Endothelial cell of umbilical vein (primary cell): ENCODE data around the gene TMTC1. TPM values are rescaled to one million over a fixed set of nuclear protein-coding genes. Genes with fewer than 3 reads are reported as not detected.

Source experiments
- BruUV-seq: library from RNA; stranded (reverse); fragments of 400-500 nt; replicated peaks from 2 replicates; lab custom pipeline; 2021; lab: Mats Ljungman, UMichigan
- CTCF ChIA-PET: fragments of 300-600, 350-600 bp; sonication (Branson Sonifier 250); formaldehyde crosslinking; loops from one replicate; lab custom pipeline; 2021; ENCODE audit warnings: antibody characterized with exemption, inconsistent platforms; lab: Charles Lee
- POLR2A ChIA-PET: fragments of 300-600, 350-600 bp; sonication (Branson Sonifier 250); formaldehyde crosslinking; loops from one replicate; lab custom pipeline; 2021; ENCODE audit warnings: antibody characterized with exemption, inconsistent platforms; lab: Charles Lee
- DNase-seq: peaks from one replicate; pipeline ENCODE4 v3.0.0-alpha.2; 2011; ENCODE audit warnings: low read depth, low spot score
- FAIRE-seq: peaks from 2 replicates; lab custom pipeline; 2011; peaks lifted over from hg19 to GRCh38; lab: Jason Lieb, UNC
- H2AFZ ChIP-seq: 2 replicates; pipeline ENCODE4 v1.6.0; 2012; ENCODE audit warnings: low read depth, low read length, control low read depth, inconsistent platforms
- H3K27ac ChIP-seq: 2 replicates; pipeline ENCODE4 v1.5.1; 2011; ENCODE audit warnings: low read depth, mild to moderate bottlenecking, control low read depth, low read length, moderate library complexity; ENCODE audit not compliant: insufficient read depth
- H3K27me3 ChIP-seq, 2 experiments: 2 replicates each; pipeline versions ENCODE4 v1.6.0 to v1.6.1; 2011; ENCODE audit warnings: low read length in 2 of 2, mixed read lengths in 1 of 2; ENCODE audit not compliant: control insufficient read depth in 2 of 2, insufficient read depth in 2 of 2
- H3K36me3 ChIP-seq, 2 experiments: 2 replicates in 1 of 2; 3 replicates in 1 of 2; pipeline ENCODE4 v1.5.1; 2011; ENCODE audit warnings: low read length in 2 of 2, mild to moderate bottlenecking in 1 of 2, moderate library complexity in 1 of 2; ENCODE audit not compliant: control insufficient read depth in 2 of 2, insufficient read depth in 2 of 2; ENCODE audit errors: extremely low read depth in 1 of 2
- H3K4me1 ChIP-seq: 3 replicates; pipeline ENCODE4 v1.5.1; 2011; ENCODE audit warnings: mild to moderate bottlenecking, low read length; ENCODE audit not compliant: control insufficient read depth, insufficient read depth; ENCODE audit errors: extremely low read depth
- H3K4me2 ChIP-seq: 2 replicates; pipeline ENCODE4 v1.6.1; 2011; ENCODE audit warnings: low read length, control low read depth, mixed read lengths; ENCODE audit not compliant: insufficient read depth
- H3K4me3 ChIP-seq, 3 experiments: fragments of 200-600 bp in 1 of 3; sonication (generic), shearing (Covaris generic) in 1 of 3; replicated peaks in 1 of 3; 2 replicates each; pipeline ENCODE4 v1.5.1; 2011 to 2016; ENCODE audit warnings: control low read depth in 3 of 3, low read length in 3 of 3, mild to moderate bottlenecking in 2 of 3, inconsistent platforms in 1 of 3, low read depth in 1 of 3, moderate library complexity in 1 of 3; ENCODE audit not compliant: insufficient read depth in 1 of 3
- H3K79me2 ChIP-seq: 2 replicates; pipeline ENCODE4 v1.6.0; 2012; ENCODE audit warnings: low read length, inconsistent platforms; ENCODE audit not compliant: control insufficient read depth, insufficient read depth
- H3K9ac ChIP-seq: replicated peaks from 2 replicates; pipeline ENCODE3; 2011; ENCODE audit warnings: low read length, control low read depth; ENCODE audit not compliant: insufficient read depth; ENCODE audit errors: extremely low read depth
- H3K9me1 ChIP-seq: replicated peaks from 3 replicates; pipeline ENCODE4 v1.6.0; 2011; ENCODE audit warnings: mild to moderate bottlenecking, low read length; ENCODE audit not compliant: control insufficient read depth, insufficient read depth; ENCODE audit errors: extremely low read depth
- H3K9me3 ChIP-seq: replicated peaks from 2 replicates; pipeline ENCODE4 v1.5.1; 2012; ENCODE audit warnings: low read length, inconsistent platforms; ENCODE audit not compliant: control insufficient read depth, insufficient read depth
- H4K20me1 ChIP-seq: replicated peaks from 2 replicates; pipeline ENCODE3; 2011; ENCODE audit warnings: mild to moderate bottlenecking, low read length; ENCODE audit not compliant: control insufficient read depth, insufficient read depth; ENCODE audit errors: extremely low read depth
- CTCF ChIP-seq, 2 donors: IDR thresholded peaks; 1 replicate in 1 of 2; 2 replicates in 1 of 2; pipeline ENCODE4 v1.5.1; 2011; ENCODE audit warnings: low read length in 2 of 2, mild to moderate bottlenecking in 2 of 2, moderate library complexity in 2 of 2, control low read depth in 1 of 2, inconsistent platforms in 1 of 2, low read depth in 1 of 2; ENCODE audit not compliant: insufficient read depth in 1 of 2; ENCODE audit errors: extremely low read depth in 1 of 2
- EZH2 ChIP-seq: IDR thresholded peaks from 2 replicates; pipeline ENCODE4 v1.6.1; 2012; ENCODE audit warnings: borderline replicate concordance, low read depth, mild to moderate bottlenecking, moderate library complexity, low read length, inconsistent platforms; ENCODE audit not compliant: severe bottlenecking
- FOS ChIP-seq: IDR thresholded peaks from 2 replicates; pipeline ENCODE4 v1.6.1; 2011; ENCODE audit warnings: mild to moderate bottlenecking, low read length, moderate library complexity, borderline replicate concordance; ENCODE audit not compliant: insufficient read depth
- GATA2 ChIP-seq: IDR thresholded peaks from 2 replicates; pipeline ENCODE4 v1.7.0; 2011; ENCODE audit warnings: low read depth, mild to moderate bottlenecking, moderate library complexity, mixed read lengths, low read length; ENCODE audit not compliant: insufficient read length, insufficient read depth
- JUN ChIP-seq: IDR thresholded peaks from 2 replicates; pipeline ENCODE4 v1.6.1; 2011; ENCODE audit warnings: borderline replicate concordance, low read depth; ENCODE audit not compliant: insufficient read length, insufficient read depth
- MAX ChIP-seq: IDR thresholded peaks from 2 replicates; pipeline ENCODE4 v1.6.1; 2011; ENCODE audit not compliant: insufficient read depth, insufficient read length
- MYC ChIP-seq: IDR thresholded peaks from one replicate; pipeline ENCODE4 v1.6.1; 2011; ENCODE audit warnings: mild to moderate bottlenecking, low read depth, low read length
- POLR2A ChIP-seq: IDR thresholded peaks from 2 replicates; pipeline ENCODE4 v1.6.1; 2012; ENCODE audit warnings: low read depth, mild to moderate bottlenecking, control low read depth, low read length
- POLR2AphosphoS5 ChIP-seq: IDR thresholded peaks from 2 replicates; pipeline ENCODE4 v1.6.1; 2012; ENCODE audit warnings: low read depth, mild to moderate bottlenecking, control low read depth, low read length, moderate library complexity; ENCODE audit not compliant: insufficient read depth
- dilution Hi-C: fragments of 300-500 bp; cut with MboI; formaldehyde crosslinking; loops from one replicate; pipeline ENCODE4 v1.15.0; 2019; ENCODE audit warnings: low sequenced_read_pairs; ENCODE audit not compliant: extremely low pct_ligation_motif_present
- intact Hi-C: fragments of 100-400 bp; cut with micrococcal nuclease; formaldehyde crosslinking; loops from one replicate; pipeline ENCODE4 v1.10.0; 2022
- polyA plus RNA-seq, 4 experiments: library from polyadenylated mRNA; depleted of rRNA in 3 of 4; stranded (reverse) in 3 of 4; unstranded in 1 of 4; fragments of >200 nt; gene quantifications; 2 replicates each; pipeline versions ENCODE4 v1.2.1 to v1.2.3, GENCODE V29; 2011 to 2012; ENCODE audit warnings: missing spikeins in 1 of 4
- total RNA-seq: library from RNA; stranded (reverse); gene quantifications from 2 replicates; pipeline ENCODE4 v1.2.3, GENCODE V29; 2021

Gene TMTC1
- total and polyA plus RNA-seq, 2 donors (not counting 3 experiments of a cell fraction or from before 2014, with no cell fraction given): 5.4 to 5.9 TPM

DNA sequence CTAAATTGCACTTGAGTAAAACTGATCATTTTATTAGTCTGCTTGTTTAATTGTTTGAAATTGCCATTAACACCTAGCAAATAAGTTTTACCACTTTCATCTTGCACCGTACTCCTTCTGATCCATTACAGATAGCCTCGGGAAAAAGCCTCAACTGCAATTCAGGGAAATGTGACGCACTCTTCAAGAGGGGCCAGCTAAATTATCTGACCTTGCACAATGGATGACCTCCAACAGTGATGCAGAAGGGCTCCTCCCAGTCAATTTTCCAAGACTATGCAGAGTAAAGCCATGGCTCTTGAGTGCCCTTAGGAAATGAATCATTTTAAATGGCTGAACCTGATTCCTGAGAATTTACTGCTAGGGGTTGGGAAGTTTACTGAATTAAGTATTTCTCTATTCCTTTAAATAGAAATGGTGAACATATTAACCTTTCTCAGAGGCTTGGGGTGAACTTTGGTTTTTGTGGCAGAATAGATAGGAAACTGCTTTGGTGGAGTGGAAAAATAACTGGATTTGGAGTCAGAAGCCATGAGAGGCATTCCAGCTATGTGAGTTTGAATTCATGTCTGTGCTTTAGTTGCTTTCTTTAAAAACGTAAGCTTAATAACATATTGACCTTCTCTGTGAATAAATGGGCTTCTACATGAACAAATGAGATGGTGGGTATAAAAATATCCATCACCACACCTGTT is 221.5 kb downstream of the TMTC1 start:
- dilution Hi-C loops: no loop called here
- FAIRE-seq (peak; percentile 97), DNase-seq (peak; percentile 96)
- Histone ChIP-seq H3K27ac (peak overlapping the region; percentile 52), H3K9ac (no peak overlapping the region), H3K4me3 (peak overlapping the region in 1 of 3 experiments; percentile 20), H2AFZ (no peak overlapping the region), H3K79me2 (no peaks in the 10 kb centered on the region), H4K20me1 (no peaks in the 10 kb centered on the region), H3K27me3 (no peaks in the 10 kb centered on the region), H3K4me1 (peaks cover 25% of the 10 kb centered on the region), H3K9me3 (no peaks in the 10 kb centered on the region), H3K9me1 (no peaks in the 10 kb centered on the region), H3K36me3 (no peaks in the 10 kb centered on the region), H3K4me2 (peak overlapping the region; percentile 70)
- TF ChIP-seq MYC (no peak), FOS (peak; percentile 86), POLR2A (no peak), EZH2 (no peak), MAX (no peak), CTCF (IDR thresholded peaks at IDR 0.05; ENCODE audit: extremely low read depth in 1 of 2, insufficient read depth in 1 of 2, low read depth in 1 of 2, low read length in 2 of 2) (no peak), GATA2 (peak; percentile 80), POLR2AphosphoS5 (peak; percentile 31), JUN (peak; percentile 72)
- CTCF ChIA-PET: interaction anchor here (0.6 to 3.1 kb wide), 4 partner anchors 9 to 895 kb away, joined by 3 to 11 read pairs (median 3); no protein-coding TSS in a partner anchor
- intact Hi-C loops: loop anchor here (2.0 to 10.0 kb wide), 4 partner anchors 165 to 543 kb away; no protein-coding TSS in a partner anchor
- BruUV-seq: no TSS peak
- POLR2A ChIA-PET: no interaction called here
